Stimulated activated CD8-positive, alpha-beta memory T cell treated with anti-CD3 and anti-CD28 coated beads, Interleukin-2, amount 100 ng/mL, for 1 hour (primary cell): Measurements from ENCODE around the gene TAF4.

Source experiments
- DNase-seq, 2 donors: peaks; one replicate each; pipeline ENCODE4 v3.0.0-alpha.2; 2020; ENCODE audit warnings: low read depth in 2 of 2

Gene TAF4

DNA sequence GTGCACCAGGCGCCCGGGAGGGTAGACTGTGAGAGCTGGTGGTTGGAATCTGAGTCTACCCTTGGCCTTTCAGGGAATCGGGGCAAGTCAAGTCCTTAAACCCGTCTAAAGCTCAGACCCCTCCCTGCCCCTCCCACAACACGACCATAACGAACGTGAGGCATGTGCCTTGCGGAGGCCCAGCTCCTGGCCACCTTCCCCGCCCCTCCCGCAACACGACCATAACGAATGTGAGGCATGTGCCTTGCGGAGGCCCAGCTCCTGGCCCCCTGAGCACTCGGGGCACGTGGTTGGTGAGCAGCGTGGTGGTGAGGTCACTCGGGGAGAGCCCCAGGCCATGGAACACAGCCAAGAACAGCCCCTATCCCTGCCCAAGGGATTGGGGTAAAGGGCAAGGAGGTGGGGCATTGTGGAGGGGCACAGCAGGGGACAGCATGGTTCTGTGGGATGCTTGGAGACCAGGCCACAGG, 132.2 kb downstream of the TAF4 start:
- DNase-seq: no peak

DNA sequence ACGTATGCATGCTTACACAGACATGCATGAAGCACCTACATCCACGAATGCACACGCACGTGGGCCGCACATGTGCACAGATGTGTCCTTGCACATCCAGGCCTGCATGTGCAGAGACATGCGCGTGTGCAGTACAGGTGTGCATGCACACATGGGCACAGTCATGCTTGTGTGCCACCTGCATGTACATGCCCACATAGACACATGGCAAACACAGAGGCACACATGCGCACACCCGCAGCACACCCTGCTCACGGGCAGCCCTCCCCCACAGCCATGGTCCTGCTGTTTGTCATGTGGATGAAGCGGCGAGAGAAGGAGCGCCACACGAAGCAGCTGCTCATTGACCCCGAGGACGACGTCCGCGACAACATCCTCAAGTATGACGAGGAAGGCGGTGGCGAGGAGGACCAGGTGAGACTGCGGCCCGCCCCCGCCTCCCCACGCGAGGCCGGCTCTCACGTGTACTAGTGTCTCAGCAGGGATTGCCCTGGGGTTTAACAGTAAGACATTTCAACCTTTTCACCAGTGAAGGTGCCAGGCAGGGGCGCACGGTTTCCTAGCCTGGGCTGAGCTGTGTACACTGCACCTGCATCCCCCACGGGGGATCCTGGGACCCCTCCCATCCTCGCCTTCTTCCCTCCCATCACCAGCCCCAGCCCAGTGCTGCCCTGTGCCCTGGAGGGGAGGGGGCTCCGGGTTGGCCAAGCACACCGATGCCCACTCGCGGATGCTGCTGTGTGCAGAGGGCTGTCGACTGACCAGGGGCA, 132.8 kb downstream of the TAF4 start:
- no peak for DNase-seq

DNA sequence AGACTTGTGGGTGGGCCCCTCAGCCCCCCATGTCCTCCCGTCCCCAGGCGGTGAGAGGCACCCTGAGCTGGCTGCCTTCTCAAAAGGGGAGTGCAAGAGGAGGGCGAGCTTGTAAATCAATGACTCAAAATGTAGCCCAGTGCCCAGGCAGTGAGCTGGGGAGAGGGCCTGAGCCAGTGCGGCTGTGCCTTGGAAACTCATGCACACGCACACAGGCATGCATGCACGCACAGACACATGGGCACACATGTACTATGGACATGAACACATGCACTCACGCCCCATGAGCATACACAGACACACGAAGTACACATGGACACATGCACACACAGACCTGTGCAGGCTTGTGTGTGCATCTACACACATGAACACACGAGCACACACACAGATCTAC, 133.5 kb downstream of the TAF4 start:
- no peak for DNase-seq

- DNase-seq: no peak
Measured at GRCh38 chr20:61931476-61932198, 134.0 kb downstream of the TAF4 start.

DNA sequence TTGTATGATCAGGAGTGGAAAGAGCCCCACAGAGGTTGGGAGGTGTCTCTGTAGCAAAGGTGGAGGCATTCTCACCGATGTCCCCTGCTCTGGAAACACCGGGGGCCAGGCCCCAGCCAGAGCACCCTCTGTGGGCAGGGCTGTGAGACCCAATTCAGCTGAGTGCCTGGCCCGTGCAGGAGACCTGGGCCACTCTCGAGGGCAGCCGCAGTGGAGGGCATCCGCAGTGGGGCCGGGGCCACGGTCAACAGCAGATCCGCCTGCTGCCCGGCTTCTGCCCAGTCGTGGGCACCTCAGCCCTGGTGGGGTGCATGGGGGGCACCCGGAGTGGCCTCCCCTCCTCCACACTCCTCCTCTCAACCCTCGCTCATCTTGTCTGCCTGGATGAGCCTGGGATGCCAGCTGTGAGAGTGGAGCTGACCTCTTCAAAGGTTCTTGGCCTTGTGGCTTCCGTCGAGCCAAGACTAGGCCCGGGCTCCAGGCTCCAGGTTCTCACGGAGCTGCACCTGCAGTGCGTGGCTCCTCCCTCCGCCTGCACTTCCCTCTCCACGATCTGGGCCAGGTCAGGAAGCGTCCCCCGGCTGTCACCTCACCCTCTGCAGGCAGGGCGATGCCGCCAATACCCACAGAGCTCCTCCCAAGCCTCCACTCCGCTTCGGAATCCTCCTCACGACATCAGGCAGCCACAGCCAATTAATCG, 134.8 kb downstream of the TAF4 start:
- DNase-seq: no peak

GRCh38 chr20:61929971-61930666, 135.6 kb downstream of the TAF4 start:
- DNase-seq: no peak

GRCh38 chr20:61929561-61929960, 136.1 kb downstream of the TAF4 start:
- no peak for DNase-seq

- no peak for DNase-seq
Measured at GRCh38 chr20:61927826-61928541, 137.7 kb downstream of the TAF4 start.

- DNase-seq: no peak
Measured at GRCh38 chr20:61927193-61927825, 138.4 kb downstream of the TAF4 start.

- DNase-seq: no peak
Measured at GRCh38 chr20:61926796-61927192, 138.9 kb downstream of the TAF4 start.

GRCh38 chr20:61926253-61926613, 139.4 kb downstream of the TAF4 start:
- no peak for DNase-seq

DNA sequence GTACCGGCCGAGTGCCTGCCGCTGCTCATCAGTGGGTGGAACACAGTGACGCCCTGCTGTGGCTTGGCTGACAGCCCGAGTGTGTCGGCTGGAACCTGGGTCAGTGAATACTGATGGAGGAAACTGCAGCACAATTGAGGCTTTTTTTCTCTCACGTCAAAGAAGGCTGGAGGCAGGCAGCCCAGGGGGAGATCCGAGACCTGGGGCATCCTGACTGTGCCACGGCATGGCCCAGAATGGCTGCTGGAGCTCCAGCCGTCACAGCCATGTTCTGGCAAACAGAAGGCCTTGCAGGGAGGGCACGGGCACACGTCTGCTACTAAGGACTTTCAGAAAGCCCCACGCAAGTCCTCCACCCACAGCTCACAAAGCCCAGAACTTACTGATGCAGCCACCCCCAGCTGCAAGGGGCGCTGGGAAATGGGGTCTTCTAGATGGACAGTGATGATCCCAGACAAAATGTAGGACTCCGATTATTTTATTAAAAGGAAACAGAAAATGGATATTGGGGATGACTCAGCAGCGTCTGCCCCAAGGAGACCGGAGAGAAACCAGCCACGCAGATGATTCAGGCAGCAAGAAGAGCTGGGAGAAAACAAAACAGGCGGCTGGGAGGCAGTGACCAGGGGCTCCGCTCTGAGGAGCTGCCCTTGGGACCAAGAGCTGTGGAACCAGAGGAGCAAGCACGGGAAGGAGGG, 140.0 kb downstream of the TAF4 start:
- DNase-seq: no peak

GRCh38 chr20:61924858-61925554, 140.7 kb downstream of the TAF4 start:
- DNase-seq: no peak
